Measurements from ENCODE around the gene MOB1B.

The MOB1B gene

DNA sequence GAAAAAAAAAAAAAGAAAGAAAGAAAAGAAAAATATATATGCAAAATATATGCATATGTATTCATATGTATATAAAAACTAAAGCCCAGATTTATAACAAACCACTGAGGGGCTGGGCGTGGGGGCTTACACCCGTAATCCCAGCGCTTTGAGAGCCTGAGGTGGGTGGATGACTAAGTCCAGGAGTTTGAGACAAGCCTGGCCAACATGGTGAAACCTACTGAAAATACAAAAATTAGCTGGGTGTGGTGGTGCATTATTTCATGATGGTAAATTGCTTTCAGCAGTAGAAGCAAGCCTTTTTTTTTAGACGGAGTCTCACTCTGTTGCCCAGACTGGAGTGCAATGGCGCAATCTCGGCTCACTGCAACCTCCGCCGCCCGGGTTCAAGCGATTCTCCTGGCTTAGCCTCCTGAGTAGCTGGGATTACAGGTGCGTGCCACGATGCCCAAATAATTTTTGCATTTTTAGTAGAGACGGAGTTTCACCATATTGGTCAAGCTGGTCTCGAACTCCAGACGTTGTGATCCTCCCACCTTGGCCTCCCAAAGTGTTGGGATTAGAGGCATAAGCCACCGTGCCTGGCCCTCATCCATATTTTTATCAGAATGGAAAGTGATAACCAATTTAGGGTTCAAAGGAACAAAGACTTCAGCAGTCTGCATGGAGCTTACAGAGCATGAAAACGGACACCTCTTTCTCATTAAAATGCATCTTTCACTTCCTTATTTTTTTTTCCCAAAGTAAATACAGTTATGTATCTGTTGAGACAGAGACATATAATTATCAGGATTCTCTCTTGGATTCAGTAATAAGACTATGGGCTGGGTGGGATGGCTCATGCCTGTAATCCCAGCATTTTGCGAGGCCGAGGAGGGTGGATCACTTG is 27.7 kb upstream of the MOB1B start:
- TF ChIP-seq, protein P1, sequence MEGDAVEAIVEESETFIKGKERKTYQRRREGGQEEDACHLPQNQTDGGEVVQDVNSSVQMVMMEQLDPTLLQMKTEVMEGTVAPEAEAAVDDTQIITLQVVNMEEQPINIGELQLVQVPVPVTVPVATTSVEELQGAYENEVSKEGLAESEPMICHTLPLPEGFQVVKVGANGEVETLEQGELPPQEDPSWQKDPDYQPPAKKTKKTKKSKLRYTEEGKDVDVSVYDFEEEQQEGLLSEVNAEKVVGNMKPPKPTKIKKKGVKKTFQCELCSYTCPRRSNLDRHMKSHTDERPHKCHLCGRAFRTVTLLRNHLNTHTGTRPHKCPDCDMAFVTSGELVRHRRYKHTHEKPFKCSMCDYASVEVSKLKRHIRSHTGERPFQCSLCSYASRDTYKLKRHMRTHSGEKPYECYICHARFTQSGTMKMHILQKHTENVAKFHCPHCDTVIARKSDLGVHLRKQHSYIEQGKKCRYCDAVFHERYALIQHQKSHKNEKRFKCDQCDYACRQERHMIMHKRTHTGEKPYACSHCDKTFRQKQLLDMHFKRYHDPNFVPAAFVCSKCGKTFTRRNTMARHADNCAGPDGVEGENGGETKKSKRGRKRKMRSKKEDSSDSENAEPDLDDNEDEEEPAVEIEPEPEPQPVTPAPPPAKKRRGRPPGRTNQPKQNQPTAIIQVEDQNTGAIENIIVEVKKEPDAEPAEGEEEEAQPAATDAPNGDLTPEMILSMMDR (IDR thresholded peaks at IDR 0.05; ENCODE audit: extremely low read depth, missing control alignments) = no peak
- DNase-seq (ENCODE audit: low spot score) = peak; percentile 50

GRCh38 chr4:70877556-70877955 is 24.6 kb upstream of the MOB1B start:
- DNase-seq (ENCODE audit: low spot score) = no peak
- TF ChIP-seq, protein P1 (IDR thresholded peaks at IDR 0.05; ENCODE audit: extremely low read depth, missing control alignments) = no peak

DNA sequence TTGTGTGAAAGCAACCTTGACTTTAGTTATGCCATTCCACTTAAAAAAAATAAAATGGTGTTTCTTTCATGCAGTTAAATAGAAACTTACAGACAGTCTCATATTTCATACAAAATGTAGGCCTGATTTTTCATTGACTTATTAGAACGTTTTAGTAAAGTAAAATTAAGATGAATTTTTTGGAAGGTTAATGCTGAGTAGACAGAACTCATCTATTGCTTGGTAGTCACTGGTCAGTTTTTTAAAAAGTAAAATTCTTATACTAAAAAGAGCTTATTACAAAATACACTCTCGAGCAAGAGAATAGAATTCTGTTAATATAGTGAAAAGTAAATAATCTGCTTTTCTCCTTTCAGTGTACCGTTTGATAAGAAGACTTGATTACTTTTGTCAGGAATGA is 21.4 kb upstream of the MOB1B start:
- DNase-seq (ENCODE audit: low spot score) = no peak
- TF ChIP-seq, protein P1 (IDR thresholded peaks at IDR 0.05; ENCODE audit: extremely low read depth, missing control alignments) = no peak

- TF ChIP-seq, protein P1 (IDR thresholded peaks at IDR 0.05; ENCODE audit: extremely low read depth, missing control alignments) = no peak
- DNase-seq (ENCODE audit: low spot score) = no peak
Measured at GRCh38 chr4:70885174-70885573, 17.0 kb upstream of the MOB1B start.

- DNase-seq (ENCODE audit: low spot score) = no peak
Measured at GRCh38 chr4:70892086-70892769, 9.9 kb upstream of the MOB1B start.

GRCh38 chr4:70893790-70894189 is 8.4 kb upstream of the MOB1B start:
- TF ChIP-seq, protein P1 (IDR thresholded peaks at IDR 0.05; ENCODE audit: extremely low read depth, missing control alignments) = no peak
- DNase-seq (ENCODE audit: low spot score) = no peak

More at GRCh38 chr4:70892086-70892769, 9.9 kb upstream of the MOB1B start:
- TF ChIP-seq, protein P1 (IDR thresholded peaks at IDR 0.05; ENCODE audit: extremely low read depth, missing control alignments) = no peak

DNA sequence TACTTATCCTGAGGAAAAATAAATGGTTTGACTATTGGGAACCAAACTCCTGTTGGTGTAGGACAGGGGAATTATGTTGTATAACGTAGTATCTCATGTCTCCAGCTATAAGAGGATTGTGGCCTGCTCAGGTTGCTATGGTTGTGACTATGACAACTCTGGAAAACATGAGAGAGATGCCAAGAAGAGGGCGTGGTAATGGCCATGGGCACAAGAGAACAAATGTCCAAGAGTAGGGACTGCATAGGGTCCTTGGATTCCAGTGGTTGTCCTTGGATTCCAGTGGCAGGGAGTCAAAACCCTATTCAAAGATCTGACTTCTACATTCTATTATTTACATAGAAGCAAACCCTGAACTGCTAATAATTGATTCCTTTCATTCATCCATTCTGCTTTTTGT is 6.8 kb upstream of the MOB1B start:
- TF ChIP-seq, protein P1 (IDR thresholded peaks at IDR 0.05; ENCODE audit: extremely low read depth, missing control alignments) = no peak

More for the DNA sequence above, 6.8 kb upstream of the MOB1B start:
- no peak for DNase-seq (ENCODE audit: low spot score)

All from GM20000 (cell line).